Stimulated activated CD8-positive, alpha-beta memory T cell treated with anti-CD3 and anti-CD28 coated beads, Interleukin-7, amount 100 ng/mL, for 4 hours (primary cell): ENCODE data around the gene CTAGE9.
"Not testable (repeated sequence)": the region's sequence is repeated elsewhere in the genome, so short reads cannot be mapped to it uniquely, and the experiment has no call there.

Source experiments
- DNase-seq, 2 donors: peaks; one replicate each; pipeline ENCODE4 v3.0.0-alpha.2; 2020; ENCODE audit warnings: low read depth in 2 of 2

Gene CTAGE9

GRCh38 chr6:131729550-131729949 is 18.7 kb upstream of the CTAGE9 start:
- no peak for DNase-seq

- no peak for DNase-seq
These were observed 17.6 kb upstream of the CTAGE9 start for GRCh38 chr6:131728296-131728939.

DNA sequence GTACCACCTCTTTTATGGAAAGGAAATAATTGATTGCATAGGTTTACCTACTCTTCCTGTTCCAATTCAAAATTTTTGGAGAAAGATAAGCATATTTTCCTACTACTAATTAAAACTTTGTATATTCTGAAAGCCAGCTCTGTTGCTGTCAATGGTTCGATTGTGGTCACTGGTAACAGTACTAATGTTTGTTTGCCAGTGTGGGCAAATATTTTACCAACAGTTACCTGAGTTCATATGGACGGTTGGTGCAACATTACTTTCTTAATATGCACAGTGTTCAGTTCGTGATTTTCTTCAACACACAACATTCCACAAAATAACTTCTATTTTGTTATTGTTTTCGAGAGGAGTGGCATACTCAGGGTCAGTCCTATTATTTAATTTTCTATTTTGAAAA is 17.1 kb upstream of the CTAGE9 start:
- DNase-seq: no peak

- no peak for DNase-seq
These were observed 16.6 kb upstream of the CTAGE9 start for GRCh38 chr6:131727467-131727866.

DNA sequence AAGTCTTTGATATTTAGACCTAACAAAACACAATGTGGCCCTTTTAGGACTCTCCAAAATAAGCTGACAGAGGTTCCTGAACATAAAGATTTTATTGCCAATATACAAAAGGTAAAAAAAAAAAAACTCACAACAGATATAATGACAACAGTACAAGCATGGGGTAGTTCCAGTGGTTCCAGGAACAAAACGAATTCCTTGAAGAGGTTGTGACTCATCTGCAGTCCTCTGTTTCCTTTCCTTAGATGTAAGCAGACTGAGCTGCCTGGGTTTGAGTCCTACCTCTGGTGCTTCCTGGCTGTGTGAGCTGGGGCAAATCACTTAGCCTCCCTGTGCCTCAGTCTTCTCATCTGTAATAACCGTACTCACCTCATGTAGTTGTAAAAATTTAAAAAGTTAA is 13.3 kb upstream of the CTAGE9 start:
- DNase-seq: no peak

DNA sequence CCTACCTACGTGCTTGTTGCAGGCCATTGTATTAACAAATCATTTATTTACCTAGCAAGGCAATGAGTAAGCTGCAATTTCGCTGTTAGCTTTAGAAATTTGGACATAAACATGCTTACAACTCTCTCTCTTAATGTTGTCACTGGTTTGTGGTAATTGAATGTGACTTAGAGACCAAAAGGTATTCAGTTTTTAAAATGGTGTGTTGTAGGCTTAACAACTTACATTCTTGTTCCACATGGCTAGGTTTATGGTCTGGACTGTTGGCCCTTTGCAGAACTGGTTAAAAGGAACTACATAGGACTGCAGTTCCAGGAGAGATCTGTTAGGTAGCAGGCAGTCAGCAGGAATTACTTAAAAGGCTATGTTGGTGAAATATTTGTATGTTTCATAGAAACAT is 10.3 kb upstream of the CTAGE9 start:
- no peak for DNase-seq

- no peak for DNase-seq
These were observed 7.2 kb upstream of the CTAGE9 start for GRCh38 chr6:131717836-131718542.

DNA sequence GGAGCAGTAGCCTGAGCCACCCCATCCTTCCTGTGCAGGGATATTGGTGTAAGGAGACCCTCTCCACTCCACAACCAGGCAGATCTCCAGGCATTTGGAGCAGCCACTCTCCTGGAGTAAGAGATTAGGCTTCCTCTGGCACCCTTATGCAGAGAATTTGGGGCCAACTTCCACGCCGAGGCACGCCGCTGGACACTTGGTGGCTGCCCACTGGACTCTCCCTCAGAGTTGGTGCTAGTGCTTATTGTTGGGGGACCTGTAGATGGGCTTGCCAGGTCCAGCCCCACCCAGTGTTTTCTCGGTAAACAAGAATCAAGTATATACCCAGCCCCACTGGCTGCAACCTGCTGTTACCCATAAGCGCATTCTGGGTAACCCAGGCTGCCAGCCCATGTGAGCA is 4.8 kb upstream of the CTAGE9 start:
- not testable (repeated sequence) for DNase-seq

DNA sequence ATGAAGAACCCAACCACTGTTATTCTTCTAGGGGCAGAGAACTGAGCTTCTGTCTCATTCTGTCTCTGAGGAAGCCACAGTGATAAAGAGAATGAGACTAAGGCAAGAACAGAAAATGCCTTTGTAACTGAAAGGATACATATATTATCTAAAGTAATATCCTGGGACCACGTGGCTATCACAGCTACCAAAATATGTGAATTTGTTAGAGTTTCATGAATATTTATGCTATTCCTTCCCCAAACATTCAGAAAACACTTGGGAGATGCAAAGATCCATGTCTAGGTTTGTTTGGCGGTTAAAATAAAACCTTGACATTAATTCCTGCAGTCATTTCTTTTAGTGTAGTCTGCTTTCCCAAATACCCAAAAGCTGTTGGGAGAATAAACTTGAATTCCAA is 6.9 kb downstream of the CTAGE9 start:
- not testable (repeated sequence) for DNase-seq

DNA sequence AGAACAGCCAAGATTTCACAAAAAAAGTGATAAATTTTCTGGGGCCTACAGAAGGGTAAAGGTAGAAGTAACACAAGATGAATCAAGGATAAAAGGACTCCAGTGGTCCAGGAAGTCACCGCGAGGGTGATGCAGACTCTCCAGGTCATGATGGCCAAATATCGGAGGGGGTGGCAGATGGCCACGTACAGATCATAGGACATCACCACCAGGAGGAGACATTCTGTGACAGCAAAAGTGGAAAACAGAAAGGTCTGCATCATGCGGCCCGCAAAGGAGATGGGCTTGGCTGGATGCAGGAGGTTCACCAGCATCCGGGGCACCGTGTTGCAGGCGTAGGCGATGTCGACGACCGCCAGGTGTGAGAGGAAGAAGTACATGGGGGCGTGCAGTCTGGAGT is 10.0 kb downstream of the CTAGE9 start:
- DNase-seq: not testable (repeated sequence)

DNA sequence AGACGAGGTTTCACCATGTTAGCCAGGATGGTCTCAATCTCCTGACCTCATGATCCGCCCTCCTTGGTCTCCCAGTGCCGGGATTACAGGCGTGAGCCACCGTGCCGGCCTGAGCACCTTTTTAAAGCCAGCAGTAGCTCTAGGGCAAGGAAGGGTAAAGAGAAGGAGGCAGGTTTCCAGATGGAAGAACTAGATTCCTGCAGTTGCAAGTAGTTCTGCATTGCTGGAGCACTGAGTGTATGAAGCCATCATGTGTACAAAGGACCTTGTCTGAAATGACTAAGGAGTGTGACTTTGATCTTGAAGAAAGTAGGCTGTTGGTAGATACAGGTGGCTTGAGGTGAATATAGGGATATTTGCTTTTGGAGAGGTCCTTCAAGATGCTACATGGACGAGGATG is 13.9 kb downstream of the CTAGE9 start:
- DNase-seq: no peak

- DNase-seq: no peak
These were observed 15.9 kb downstream of the CTAGE9 start for GRCh38 chr6:131694832-131695426.

- DNase-seq: no peak
These were observed 17.4 kb downstream of the CTAGE9 start for GRCh38 chr6:131693384-131693783.

GRCh38 chr6:131692589-131692988 is 18.2 kb downstream of the CTAGE9 start:
- no peak for DNase-seq

- no peak for DNase-seq
These were observed 18.8 kb downstream of the CTAGE9 start for GRCh38 chr6:131692031-131692430.

GRCh38 chr6:131688286-131688685 is 22.5 kb downstream of the CTAGE9 start:
- DNase-seq: no peak

- DNase-seq: no peak
These were observed 23.8 kb downstream of the CTAGE9 start for GRCh38 chr6:131687022-131687421.

- no peak for DNase-seq
These were observed 25.5 kb downstream of the CTAGE9 start for GRCh38 chr6:131685266-131685780.

DNA sequence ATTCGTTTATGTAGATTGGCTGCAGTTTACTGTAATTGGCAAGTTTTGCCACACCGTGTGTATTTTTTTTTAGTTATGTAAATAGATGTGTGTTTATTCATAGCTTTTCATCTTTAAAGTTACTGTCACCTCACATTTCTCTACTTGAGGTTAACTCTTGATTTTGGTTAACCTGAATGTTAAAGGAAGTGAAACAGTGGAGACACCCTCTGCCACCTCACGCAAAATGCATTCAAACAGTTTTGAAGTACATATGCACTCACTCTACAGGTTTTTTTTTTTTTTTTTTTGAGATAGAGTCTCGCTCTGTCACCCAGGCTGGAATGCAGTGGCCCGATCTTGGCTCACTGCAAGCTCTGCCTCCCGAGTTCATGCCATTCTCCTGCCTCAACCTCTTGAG is 27.3 kb downstream of the CTAGE9 start:
- no peak for DNase-seq

GRCh38 chr6:131682442-131682841 is 28.4 kb downstream of the CTAGE9 start:
- DNase-seq: no peak

- no peak for DNase-seq
These were observed 29.2 kb downstream of the CTAGE9 start for GRCh38 chr6:131681585-131681984.

DNA sequence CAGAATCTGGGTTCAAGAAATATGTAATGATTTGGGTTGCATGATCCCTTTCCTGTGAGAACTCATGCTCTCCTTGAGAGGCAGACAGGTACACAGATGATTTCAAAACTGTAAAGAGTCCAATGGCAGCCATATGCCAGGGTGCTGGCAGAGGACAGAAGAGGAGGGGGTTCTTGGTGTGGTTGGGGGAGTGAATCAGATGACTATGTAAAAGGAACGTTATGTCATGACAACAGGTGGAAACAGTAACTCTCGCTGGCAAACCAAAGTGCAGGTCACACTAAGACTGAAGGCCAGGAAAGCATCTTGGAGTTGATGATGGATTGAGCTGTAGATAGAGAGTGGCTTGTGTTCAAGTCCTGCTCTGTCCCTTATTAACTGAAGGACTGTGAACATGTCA is 29.9 kb downstream of the CTAGE9 start:
- DNase-seq: no peak

DNA sequence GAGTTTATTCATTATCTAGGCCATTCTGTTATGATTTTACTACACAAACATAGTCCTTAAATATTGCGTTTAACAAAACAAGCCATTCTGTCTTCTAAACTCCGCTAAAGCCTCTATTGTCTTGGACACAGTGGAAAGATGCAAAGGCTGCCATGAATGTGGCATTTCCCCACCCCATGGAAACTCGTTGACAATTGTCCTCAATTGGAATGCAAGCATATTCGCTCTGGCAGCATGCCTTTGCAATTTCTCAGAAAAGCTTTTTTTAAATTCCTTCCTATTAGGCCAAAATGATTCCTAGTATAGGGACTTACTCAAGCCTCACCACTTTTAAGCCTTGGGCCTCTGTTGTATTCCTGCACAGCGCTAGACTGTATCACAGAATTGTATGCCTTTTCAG is 32.4 kb downstream of the CTAGE9 start:
- no peak for DNase-seq
